Embryonic facial prominence (tissue), 1 donor: Measurements from ENCODE around the gene TNFSF13B.

Experiments used
- DNase-seq: peaks from one replicate; pipeline ENCODE4 v3.0.0-alpha.2; 2016; ENCODE audit errors: extremely low spot score

Gene TNFSF13B

GRCh38 chr13:108346376-108346775 lies 76.9 kb downstream of the TNFSF13B start:
- DNase-seq = no peak

DNA sequence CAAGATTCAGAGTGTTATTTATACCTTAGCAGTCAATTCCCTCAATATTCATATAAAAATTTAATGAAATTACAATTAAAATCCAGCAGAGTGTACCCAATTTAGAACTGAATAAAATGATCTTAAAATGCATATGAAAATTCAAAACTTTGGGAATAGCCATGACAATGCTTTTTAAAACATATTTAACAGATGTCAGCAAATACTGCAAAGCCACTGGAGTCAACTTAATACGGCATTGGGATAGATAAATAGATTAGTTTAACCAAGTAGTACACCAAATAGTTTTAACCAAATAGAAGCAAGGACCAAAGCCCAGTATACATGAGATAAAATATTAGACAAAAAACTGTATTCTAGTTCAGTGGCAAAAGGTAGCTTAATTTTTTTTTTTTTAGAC lies 79.8 kb downstream of the TNFSF13B start:
- DNase-seq = no peak

DNA sequence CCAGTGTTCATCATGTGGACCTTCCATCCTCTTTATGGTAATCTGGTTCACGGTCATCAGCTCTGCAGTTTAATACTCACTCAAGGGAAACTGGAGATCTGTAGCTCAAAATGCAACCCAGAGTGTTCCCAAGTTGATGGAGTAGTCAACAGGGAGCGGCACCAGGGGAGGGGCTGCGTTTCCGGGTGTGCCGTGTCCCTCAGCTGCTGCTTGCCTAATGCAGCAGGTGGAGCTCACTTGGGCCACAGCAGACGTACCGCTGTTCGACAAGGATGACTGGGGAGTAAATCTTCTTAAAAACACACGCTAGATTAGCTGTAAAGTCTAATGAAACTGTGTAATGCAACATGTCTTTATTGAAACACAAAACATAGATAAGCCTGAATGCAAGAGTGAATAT lies 81.1 kb downstream of the TNFSF13B start:
- no peak for DNase-seq

DNA sequence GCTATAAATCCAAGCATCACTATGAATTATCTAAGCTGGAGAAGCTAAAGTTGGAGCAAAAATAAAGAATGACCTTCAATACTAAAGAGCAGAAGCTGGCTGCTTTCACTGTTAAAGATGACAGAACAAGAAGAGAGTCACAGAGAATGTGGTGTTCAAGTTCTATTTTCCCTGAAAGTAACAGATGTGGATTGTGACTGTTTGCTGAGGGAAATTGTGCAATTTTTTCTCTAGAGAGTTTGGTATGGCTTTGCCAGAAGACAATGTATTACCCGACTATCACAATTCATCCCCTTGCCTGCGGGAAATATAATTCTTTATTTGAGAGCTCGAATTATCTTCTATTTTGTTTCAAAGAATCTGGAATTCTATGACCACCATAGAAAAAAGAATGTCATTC lies 83.1 kb downstream of the TNFSF13B start:
- no peak for DNase-seq

DNA sequence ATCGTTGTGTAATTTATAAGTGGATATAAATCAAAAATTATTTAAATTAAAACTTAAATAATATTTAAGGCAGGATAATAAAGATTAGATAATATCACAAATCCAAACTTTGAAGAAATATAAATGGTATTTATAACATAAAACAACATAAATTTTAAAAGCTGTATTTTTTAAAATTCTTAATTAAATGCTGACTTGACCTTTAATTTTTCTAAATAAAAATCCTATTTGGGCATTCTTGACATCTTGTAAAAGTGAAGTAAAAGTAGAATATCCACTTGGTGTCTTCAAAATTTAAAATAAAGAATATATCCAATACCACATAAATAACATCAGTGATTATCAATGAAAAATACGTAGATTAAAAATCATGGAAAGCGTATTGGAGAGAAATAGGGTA lies 87.7 kb downstream of the TNFSF13B start:
- DNase-seq = no peak
